ENCODE measurements around the gene PHACTR1.

- no peak for TF ChIP-seq CTCF (IDR thresholded peaks at IDR 0.05)
- no peak for TF ChIP-seq POLR2AphosphoS5 (IDR thresholded peaks at IDR 0.05; ENCODE audit: low read depth, low read length)
- TF ChIP-seq RFX5 (IDR thresholded peaks at IDR 0.05; ENCODE audit: low read length): no peak
- TF ChIP-seq JUND (IDR thresholded peaks at IDR 0.05): no peak
- no peak for TF ChIP-seq REST (IDR thresholded peaks at IDR 0.05; ENCODE audit: low read depth, low read length)
- no peak for TF ChIP-seq RAD21 (IDR thresholded peaks at IDR 0.05; ENCODE audit: low read length)
- no peak for TF ChIP-seq MAX (IDR thresholded peaks at IDR 0.05; ENCODE audit: low read depth)
- TF ChIP-seq USF2 (IDR thresholded peaks at IDR 0.05; ENCODE audit: borderline replicate concordance, low read depth, low read length): no peak
- no peak for TF ChIP-seq ZBTB33 (IDR thresholded peaks at IDR 0.05; ENCODE audit: borderline replicate concordance, low read depth)
- TF ChIP-seq EP300 (IDR thresholded peaks at IDR 0.05; ENCODE audit: borderline replicate concordance in 1 of 2, low read depth in 1 of 2, low read length in 1 of 2): no peak
- no peak for TF ChIP-seq FOXM1 (IDR thresholded peaks at IDR 0.05; ENCODE audit: low read depth)
- no peak for TF ChIP-seq MEF2A (IDR thresholded peaks at IDR 0.05; ENCODE audit: borderline replicate concordance, low read depth)
These were observed 329.1 kb downstream of the PHACTR1 start for GRCh38 chr6:13045676-13046075.

Measured in SK-N-SH (cell line).